SK-N-SH treated with all-trans-retinoic acid at 6 μM for 48 hours (cell line): ENCODE data around the gene NPFFR2.
A peak's percentile ranks its signal among the peaks of the same experiment; 100 is the strongest.

Experiments
- ATAC-seq: fragments of 200-7000 bp; cut with Tn5 transposase; 3 replicates; pipeline ENCODE4 v1.9.1; 2020; ENCODE audit warnings: mild to moderate bottlenecking, moderate library complexity
- ARNTL ChIP-seq: fragments of 450-650 bp; formaldehyde crosslinking; IDR thresholded peaks from 2 replicates; pipeline ENCODE4 v1.5.0; 2020; ENCODE audit warnings: low read depth, mild to moderate bottlenecking, moderate library complexity, borderline replicate concordance
- BACH2 ChIP-seq: fragments of 250-450 bp; sonication (Bioruptor Pico); IDR thresholded peaks from 2 replicates; pipeline ENCODE4 v1.9.0; 2021; ENCODE audit warnings: mild to moderate bottlenecking, borderline replicate concordance
- CREB5 ChIP-seq: fragments of 250-450 bp; sonication (Bioruptor Pico); IDR thresholded peaks from 2 replicates; pipeline ENCODE4 v1.5.1; 2020; ENCODE audit warnings: low read depth, mild to moderate bottlenecking, moderate library complexity
- CSDC2 ChIP-seq: fragments of 250-450 bp; sonication (Bioruptor Pico); IDR thresholded peaks from 2 replicates; pipeline ENCODE4 v1.5.0; 2020; ENCODE audit warnings: mild to moderate bottlenecking, moderate library complexity
- CSRNP3 ChIP-seq: fragments of 250-450 bp; sonication (Bioruptor Pico); IDR thresholded peaks from 2 replicates; pipeline ENCODE4 v1.5.1; 2021; ENCODE audit warnings: mild to moderate bottlenecking, moderate library complexity
- ESRRG ChIP-seq: fragments of 250-450 bp; sonication (Bioruptor Pico); IDR thresholded peaks from 2 replicates; pipeline ENCODE4 v1.6.1; 2021; ENCODE audit warnings: mild to moderate bottlenecking
- GLIS3 ChIP-seq: fragments of 250-450 bp; sonication (Bioruptor Pico); IDR thresholded peaks from 2 replicates; pipeline ENCODE4 v1.5.0; 2020; ENCODE audit warnings: mild to moderate bottlenecking, moderate library complexity
- ISL1 ChIP-seq: fragments of 250-450 bp; sonication (Bioruptor Pico); IDR thresholded peaks from 2 replicates; pipeline ENCODE4 v2.1.2; 2022; ENCODE audit warnings: mild to moderate bottlenecking, moderate library complexity
- OSR1 ChIP-seq: fragments of 250-450 bp; sonication (Bioruptor Pico); IDR thresholded peaks from 2 replicates; pipeline ENCODE4 v1.8.0; 2022; ENCODE audit warnings: moderate library complexity, mild to moderate bottlenecking, inconsistent platforms
- PATZ1 ChIP-seq: fragments of 250-450 bp; sonication (Bioruptor Pico); IDR thresholded peaks from 2 replicates; pipeline ENCODE4 v1.8.0; 2020; ENCODE audit warnings: mild to moderate bottlenecking, moderate library complexity, borderline replicate concordance
- POU6F1 ChIP-seq: fragments of 250-450 bp; sonication (Bioruptor Pico); IDR thresholded peaks from 2 replicates; pipeline ENCODE4 v1.8.0; 2021; ENCODE audit warnings: low read depth, mild to moderate bottlenecking, moderate library complexity, borderline replicate concordance
- PPARA ChIP-seq: fragments of 250-450 bp; sonication (Bioruptor Pico); IDR thresholded peaks from 2 replicates; pipeline ENCODE4 v1.5.0; 2020; ENCODE audit warnings: mild to moderate bottlenecking, borderline replicate concordance
- RARB ChIP-seq: fragments of 250-450 bp; sonication (Bioruptor Pico); IDR thresholded peaks from 2 replicates; pipeline ENCODE4 v1.8.0; 2021; ENCODE audit warnings: mild to moderate bottlenecking, moderate library complexity
- SNAI2 ChIP-seq: fragments of 250-450 bp; sonication (Bioruptor Pico); IDR thresholded peaks from 2 replicates; pipeline ENCODE4 v1.5.0; 2020; ENCODE audit warnings: mild to moderate bottlenecking, moderate library complexity
- TCF4 ChIP-seq: fragments of 250-450 bp; sonication (Bioruptor Pico); IDR thresholded peaks from 2 replicates; pipeline ENCODE4 v1.8.0; 2021; ENCODE audit warnings: mild to moderate bottlenecking, moderate library complexity, borderline replicate concordance
- TOX ChIP-seq: fragments of 250-450 bp; sonication (Bioruptor Pico); IDR thresholded peaks from 2 replicates; pipeline ENCODE4 v1.8.0; 2021; ENCODE audit warnings: mild to moderate bottlenecking, moderate library complexity, borderline replicate concordance
- TSHZ2 ChIP-seq: fragments of 250-450 bp; sonication (Bioruptor Pico); IDR thresholded peaks from 2 replicates; pipeline ENCODE4 v1.5.0; 2020; ENCODE audit warnings: mild to moderate bottlenecking, moderate library complexity
- ZC3H10 ChIP-seq: fragments of 250-450 bp; sonication (Bioruptor Pico); IDR thresholded peaks from 2 replicates; pipeline ENCODE4 v1.5.1; 2021; ENCODE audit warnings: mild to moderate bottlenecking, moderate library complexity
- ZFP30 ChIP-seq: fragments of 450-650 bp; formaldehyde crosslinking; IDR thresholded peaks from 2 replicates; pipeline ENCODE4 v1.5.0; 2022; ENCODE audit warnings: mild to moderate bottlenecking, moderate library complexity
- ZNF565 ChIP-seq: fragments of 450-650 bp; formaldehyde crosslinking; conservative IDR thresholded peaks from 2 replicates; pipeline ENCODE4 v1.5.0; 2020; ENCODE audit warnings: low read depth, mild to moderate bottlenecking, moderate library complexity
- ZNF70 ChIP-seq: fragments of 450-650 bp; formaldehyde crosslinking; IDR thresholded peaks from 2 replicates; pipeline ENCODE4 v1.5.0; 2020; ENCODE audit warnings: mild to moderate bottlenecking, moderate library complexity
- ZNF8 ChIP-seq: fragments of 450-650 bp; formaldehyde crosslinking; IDR thresholded peaks from 2 replicates; pipeline ENCODE4 v1.5.0; 2020; ENCODE audit warnings: mild to moderate bottlenecking, moderate library complexity

Gene NPFFR2

GRCh38 chr4:72110886-72111285 is 79.1 kb downstream of the NPFFR2 start:
- no peak for TF ChIP-seq TCF4 (CRISPR knock-in tag)
- TF ChIP-seq TOX (CRISPR knock-in tag): no peak
- TF ChIP-seq, all 23 proteins: peak for 0
- ATAC-seq: peak; percentile 69

- ATAC-seq: no peak
These were observed 80.1 kb downstream of the NPFFR2 start for GRCh38 chr4:72111863-72112262.

GRCh38 chr4:72112514-72113156 is 80.8 kb downstream of the NPFFR2 start:
- no peak for TF ChIP-seq OSR1 (CRISPR knock-in tag)
- TF ChIP-seq ZFP30: no peak
- no peak for TF ChIP-seq PPARA
- no peak for TF ChIP-seq CSDC2 (CRISPR knock-in tag)
- no peak for TF ChIP-seq GLIS3
- TF ChIP-seq SNAI2 (CRISPR knock-in tag): no peak
- TF ChIP-seq ZNF70 (CRISPR knock-in tag): no peak
- TF ChIP-seq ZC3H10: no peak
- ATAC-seq: peak; percentile 55

More at GRCh38 chr4:72111863-72112262, 80.1 kb downstream of the NPFFR2 start:
- TF ChIP-seq ZFP30 (no peak), ZC3H10 (no peak), ZNF8 (CRISPR knock-in tag) (no peak), CREB5 (CRISPR knock-in tag) (no peak), ZNF565 (CRISPR knock-in tag) (no peak), ARNTL (CRISPR knock-in tag) (no peak), PATZ1 (CRISPR knock-in tag) (no peak), CSRNP3 (CRISPR knock-in tag) (no peak), TOX (CRISPR knock-in tag) (no peak), TCF4 (CRISPR knock-in tag) (no peak), RARB (CRISPR knock-in tag) (no peak), ISL1 (CRISPR knock-in tag) (no peak), BACH2 (CRISPR knock-in tag) (no peak), SNAI2 (CRISPR knock-in tag) (no peak), PPARA (no peak)
- TF ChIP-seq, all 23 proteins: peak for 0

- ATAC-seq: no peak
- TF ChIP-seq ESRRG (CRISPR knock-in tag) (no peak), TOX (CRISPR knock-in tag) (no peak), TCF4 (CRISPR knock-in tag) (no peak), OSR1 (CRISPR knock-in tag) (no peak), ZFP30 (no peak), ZC3H10 (no peak), ISL1 (CRISPR knock-in tag) (no peak), PPARA (no peak), ZNF8 (CRISPR knock-in tag) (no peak), CSDC2 (CRISPR knock-in tag) (no peak), RARB (CRISPR knock-in tag) (no peak), GLIS3 (no peak), ARNTL (CRISPR knock-in tag) (no peak), BACH2 (CRISPR knock-in tag) (no peak), CSRNP3 (CRISPR knock-in tag) (no peak), ZNF565 (CRISPR knock-in tag) (no peak), CREB5 (CRISPR knock-in tag) (no peak), POU6F1 (CRISPR knock-in tag) (no peak), TSHZ2 (CRISPR knock-in tag) (no peak)
These were observed 86.2 kb downstream of the NPFFR2 start for GRCh38 chr4:72118017-72118416.
